CD4-positive, alpha-beta T cell treated with Interleukin-17A for 4 hours (primary cell): Measurements from ENCODE around the gene DNAJA4.

Experiments
- DNase-seq: peaks from one replicate; pipeline ENCODE4 v3.0.0-alpha.2; 2020; ENCODE audit warnings: mixed read lengths

Gene DNAJA4

DNA sequence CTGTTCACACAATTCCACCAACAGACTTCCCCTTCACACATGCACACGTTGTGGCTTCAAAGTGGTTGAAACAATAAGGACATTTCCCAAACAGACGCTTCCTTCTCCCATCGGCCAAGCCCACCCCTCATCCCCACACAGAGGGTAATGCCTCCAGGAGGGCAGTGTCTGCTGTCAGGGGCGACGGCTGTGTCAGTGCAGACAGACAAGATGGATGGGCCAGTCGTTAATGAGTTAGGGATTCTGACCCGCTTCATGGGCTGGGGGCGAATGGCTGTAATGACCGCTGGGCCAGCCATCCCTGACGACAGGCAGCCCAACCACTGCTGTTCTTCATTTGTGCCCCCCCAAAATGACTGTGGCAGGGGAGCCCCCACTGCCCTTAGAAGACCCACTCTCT, 55.2 kb downstream of the DNAJA4 start:
- no peak for DNase-seq

DNA sequence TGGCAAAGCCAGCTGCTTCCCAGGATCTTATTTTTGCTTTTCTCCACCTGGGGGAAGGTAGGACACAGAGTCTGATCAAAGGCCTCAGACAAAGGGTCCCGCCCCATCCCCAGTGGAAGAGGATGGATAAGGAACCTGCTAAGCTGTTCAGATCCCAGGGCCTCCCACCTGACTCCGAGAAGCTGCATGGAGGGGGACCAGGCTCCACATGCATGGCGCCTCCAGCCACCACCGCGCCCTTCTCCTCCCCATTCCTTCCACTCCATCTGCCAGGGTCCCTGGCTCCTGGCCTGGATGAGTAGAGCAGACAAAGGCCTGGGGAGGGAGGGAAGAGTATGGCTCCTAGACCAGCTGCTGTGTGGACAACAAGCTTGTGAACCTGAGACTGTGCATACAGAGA, 55.8 kb downstream of the DNAJA4 start:
- no peak for DNase-seq

DNA sequence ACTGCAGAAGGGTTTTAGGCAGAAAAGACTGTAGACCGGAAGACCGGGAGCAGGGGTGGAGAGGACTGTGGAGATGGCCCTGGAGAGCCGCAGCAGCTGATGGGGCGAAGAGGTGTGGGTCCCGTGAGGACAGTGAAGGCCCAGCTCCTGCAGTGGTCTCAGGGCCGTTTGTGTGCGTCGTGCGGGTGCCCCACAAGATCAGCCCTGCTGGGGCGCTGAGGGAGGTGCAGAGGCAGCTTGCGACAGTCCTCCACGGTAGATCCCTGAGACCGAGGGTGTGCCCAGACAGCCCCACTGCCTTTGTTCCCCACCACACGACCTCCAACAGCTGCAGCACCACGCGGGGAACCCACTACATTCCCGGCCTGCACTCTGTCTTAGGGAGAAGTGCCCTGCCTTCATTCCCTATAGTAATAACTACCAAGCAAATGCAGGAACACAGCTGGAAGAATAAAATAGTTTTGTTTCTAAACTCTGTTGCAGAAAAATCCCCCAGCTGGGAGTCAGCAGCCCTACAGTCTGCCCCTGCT, 56.7 kb downstream of the DNAJA4 start:
- no peak for DNase-seq

DNA sequence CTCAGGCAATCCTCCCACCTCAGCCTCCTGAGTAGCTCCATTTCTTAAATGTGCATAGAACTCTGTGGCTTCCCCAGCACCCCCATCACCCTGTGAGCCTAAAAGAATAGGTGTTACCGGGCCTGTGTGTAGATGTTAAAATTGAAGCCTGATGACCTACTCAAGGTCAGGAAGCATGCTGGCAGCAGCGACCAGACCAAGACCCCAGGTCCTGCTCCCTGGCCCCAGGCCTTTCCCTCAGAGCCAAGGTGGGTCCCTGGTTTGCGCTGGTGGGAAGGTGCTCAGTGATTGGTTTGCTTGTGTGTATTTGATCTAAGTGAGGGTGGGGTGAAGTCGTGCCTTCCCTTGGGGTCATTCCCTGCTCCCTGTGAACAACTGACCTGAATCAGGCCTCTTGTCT, 57.4 kb downstream of the DNAJA4 start:
- DNase-seq = no peak

DNA sequence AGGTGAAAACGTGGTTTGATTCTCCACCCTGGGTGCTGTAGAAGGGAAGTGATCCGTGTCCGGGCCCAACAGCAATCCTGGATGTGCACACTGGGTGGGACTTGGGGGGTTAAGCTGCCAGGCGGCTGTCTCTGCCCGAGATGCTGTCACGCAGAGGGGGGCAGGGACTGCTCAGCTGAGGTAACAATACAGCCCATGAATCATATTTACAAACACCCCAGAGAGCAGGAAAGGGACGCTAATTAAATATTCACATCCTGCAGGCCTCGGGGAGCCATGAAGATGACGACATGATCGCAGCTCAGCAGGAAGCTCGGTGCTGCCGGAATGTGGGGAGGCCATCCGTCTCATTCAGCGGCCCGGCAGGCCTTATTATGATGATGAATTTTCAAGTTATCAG, 57.9 kb downstream of the DNAJA4 start:
- DNase-seq = no peak

DNA sequence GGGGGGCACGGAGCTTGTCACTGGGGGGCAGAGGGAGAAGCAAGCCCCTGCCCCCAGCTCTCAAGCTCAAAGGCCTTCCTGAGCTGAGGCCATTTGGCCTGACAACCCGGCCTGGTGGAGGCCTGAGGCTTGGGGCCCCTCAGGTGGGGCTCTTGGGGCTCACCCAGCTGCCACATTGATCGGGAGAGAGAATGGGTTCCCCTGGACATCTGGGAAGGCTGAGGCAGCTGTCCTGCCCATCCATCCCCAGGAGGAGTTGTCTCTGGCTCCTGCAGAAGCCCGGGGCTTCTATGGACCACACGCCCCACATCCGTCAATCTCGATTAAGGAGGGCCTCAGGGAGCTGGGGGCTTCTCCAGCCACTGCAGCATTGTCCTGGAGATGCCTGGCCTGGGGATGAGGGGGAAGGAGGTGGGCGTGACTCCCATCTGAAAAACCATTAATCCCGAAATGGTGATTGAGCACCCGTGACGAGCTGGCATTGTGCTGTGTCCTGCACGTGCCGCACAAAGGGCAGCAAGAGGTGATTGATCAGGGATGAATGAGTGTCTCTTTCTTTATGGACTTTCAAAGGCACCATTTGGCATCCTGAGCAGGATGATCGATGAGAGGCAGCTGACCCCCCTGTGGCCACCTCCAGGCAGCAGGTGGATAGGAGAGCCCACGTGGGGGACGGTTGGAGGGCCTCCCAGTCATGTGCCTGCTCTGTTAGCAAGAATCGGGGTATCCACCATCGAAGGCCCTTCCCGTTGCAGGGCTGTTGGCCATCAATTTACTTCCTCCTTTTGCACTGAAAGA, 58.6 kb downstream of the DNAJA4 start:
- DNase-seq = no peak

DNA sequence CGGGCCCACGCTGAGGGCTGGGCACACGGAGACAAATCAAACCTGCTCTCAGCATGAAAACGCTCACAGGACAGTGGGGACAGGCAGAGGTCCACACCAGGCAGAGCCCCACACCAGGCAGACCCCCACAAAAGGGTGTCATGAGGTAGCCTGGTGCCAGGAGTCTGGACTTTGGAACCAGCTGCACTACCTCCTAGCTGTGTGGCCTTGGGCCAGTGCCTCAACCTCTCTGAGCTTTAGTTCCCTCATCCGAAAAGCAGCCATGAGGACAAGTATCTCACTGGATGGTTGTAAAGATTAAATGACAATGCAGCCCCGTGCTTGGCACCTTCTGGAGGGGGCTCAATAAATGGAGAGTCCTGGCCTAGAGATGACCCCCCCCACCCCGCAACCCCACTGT, 59.3 kb downstream of the DNAJA4 start:
- DNase-seq = no peak

DNA sequence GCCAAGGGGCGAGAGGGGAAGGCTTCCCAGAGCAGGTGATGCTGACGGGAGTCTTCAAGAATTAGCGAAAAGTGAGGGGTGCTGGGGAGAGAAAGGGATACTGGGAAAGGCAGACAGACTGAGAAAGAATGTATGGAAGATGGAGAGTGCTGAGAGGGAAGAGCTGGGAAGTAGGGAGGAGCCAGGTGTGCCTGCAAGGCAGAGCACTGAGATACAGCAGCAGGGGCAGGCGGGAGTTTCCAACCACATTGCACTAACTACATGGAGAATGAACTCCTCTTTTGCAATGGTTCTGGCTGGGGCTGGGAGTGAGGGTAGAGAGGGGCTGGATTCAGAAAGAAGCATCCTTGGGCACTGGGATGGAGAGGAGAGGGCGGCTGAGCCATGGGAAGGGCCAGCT, 59.8 kb downstream of the DNAJA4 start:
- no peak for DNase-seq

DNA sequence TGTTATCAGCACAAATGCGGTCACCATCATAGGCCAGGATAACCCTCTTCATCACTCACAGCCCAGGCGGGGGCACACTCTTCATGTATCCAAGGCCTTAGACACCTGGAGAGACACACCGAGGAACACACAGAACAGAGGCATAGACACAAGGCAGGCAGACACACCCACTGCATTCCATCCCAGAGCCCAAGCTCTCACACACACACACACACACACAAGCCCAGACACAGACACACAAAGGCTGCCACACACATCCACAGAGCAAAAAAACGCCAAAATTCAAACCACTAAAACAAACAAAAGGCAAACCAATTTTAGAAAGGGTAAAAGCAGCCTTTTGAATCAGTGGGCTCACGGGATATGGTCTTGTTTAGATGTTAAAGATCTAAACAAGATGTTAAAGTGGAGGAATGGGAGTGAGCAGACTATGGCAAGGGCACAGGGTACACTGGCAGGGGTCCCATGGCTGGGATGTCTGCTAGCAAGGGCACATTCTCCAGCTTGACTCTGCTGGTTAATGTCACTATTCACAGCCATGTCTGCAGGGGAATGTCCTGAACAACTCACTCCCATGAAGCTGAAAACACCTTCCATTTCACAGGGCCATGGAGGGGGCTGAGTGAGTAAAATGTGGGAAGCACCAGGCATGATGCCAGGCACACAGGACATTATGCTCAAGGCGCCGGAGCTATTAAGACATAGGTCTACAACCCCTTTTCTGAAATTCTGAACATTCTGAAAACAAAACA, 60.9 kb downstream of the DNAJA4 start:
- DNase-seq = no peak

DNA sequence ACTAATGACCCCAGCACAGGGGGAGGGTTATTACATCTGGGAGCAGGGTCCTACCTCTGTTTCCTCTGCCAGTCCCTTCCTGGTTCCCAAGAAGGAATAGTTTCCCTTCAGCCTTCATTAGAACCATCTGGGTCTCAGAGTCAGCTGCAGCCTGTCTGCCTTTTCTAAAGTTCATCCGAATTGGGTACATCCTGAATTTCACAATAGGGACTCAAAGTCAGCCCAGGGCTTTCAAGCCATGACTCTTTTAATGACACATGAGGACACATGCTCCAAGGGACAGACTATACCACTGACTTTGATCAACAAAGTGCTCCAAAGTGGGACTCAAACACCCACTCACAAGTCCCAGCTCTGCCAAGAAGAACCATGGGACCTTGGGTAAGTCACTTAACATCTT, 63.1 kb downstream of the DNAJA4 start:
- no peak for DNase-seq

DNA sequence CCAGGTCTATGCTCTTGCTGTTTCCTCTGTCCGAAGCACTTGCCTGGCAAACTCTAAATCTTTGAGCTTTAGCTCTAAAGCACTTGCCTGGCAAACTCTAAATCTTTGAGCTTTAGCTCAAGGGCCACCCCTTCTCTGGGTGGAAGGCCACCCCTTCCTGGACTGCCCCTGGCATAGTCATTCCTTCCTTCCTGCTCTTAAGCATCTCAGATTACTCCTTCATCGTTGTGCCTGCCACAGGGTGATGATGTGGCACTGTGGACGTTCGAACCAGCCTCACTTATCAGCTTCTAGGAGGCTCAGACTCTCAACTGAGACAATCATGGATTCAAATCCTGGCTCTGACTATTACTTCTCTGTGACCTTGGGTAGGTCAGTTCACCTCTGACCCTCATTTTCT, 65.3 kb downstream of the DNAJA4 start:
- no peak for DNase-seq
